ENCODE results near the gene HOXD12.

The HOXD12 gene

GRCh38 chr2:176140513-176141317 is 41.1 kb downstream of the HOXD12 start:
- peak; percentile 72 to 92 for DNase-seq (ENCODE audit: low read depth in 1 of 2, low spot score in 1 of 2)
- no peak for TF ChIP-seq JUND (IDR thresholded peaks at IDR 0.05; ENCODE audit: low read depth)
- in situ Hi-C loops (cut with HindIII; ENCODE audit: low pct_unique_long_range_greater_than_20kb, low sequenced_read_pairs), result no loop called here

GRCh38 chr2:176142281-176142680 is 42.7 kb downstream of the HOXD12 start:
- in situ Hi-C loops (cut with HindIII; ENCODE audit: low pct_unique_long_range_greater_than_20kb, low sequenced_read_pairs), result no loop called here
- TF ChIP-seq JUND (IDR thresholded peaks at IDR 0.05; ENCODE audit: low read depth), result no peak
- DNase-seq (ENCODE audit: low read depth in 1 of 2, low spot score in 1 of 2), result no peak

GRCh38 chr2:176145085-176145969 is 45.7 kb downstream of the HOXD12 start:
- TF ChIP-seq JUND (IDR thresholded peaks at IDR 0.05; ENCODE audit: low read depth), result no peak
- in situ Hi-C loops (cut with HindIII; ENCODE audit: low pct_unique_long_range_greater_than_20kb, low sequenced_read_pairs), result no loop called here
- DNase-seq (ENCODE audit: low read depth in 1 of 2, low spot score in 1 of 2), result no peak

GRCh38 chr2:176146101-176146500 is 46.5 kb downstream of the HOXD12 start:
- no peak for DNase-seq (ENCODE audit: low read depth in 1 of 2, low spot score in 1 of 2)
- in situ Hi-C loops (cut with HindIII; ENCODE audit: low pct_unique_long_range_greater_than_20kb, low sequenced_read_pairs), result no loop called here
- TF ChIP-seq JUND (IDR thresholded peaks at IDR 0.05; ENCODE audit: low read depth), result no peak

GRCh38 chr2:176146645-176147044 is 47.0 kb downstream of the HOXD12 start:
- TF ChIP-seq JUND (IDR thresholded peaks at IDR 0.05; ENCODE audit: low read depth), result no peak
- in situ Hi-C loops (cut with HindIII; ENCODE audit: low pct_unique_long_range_greater_than_20kb, low sequenced_read_pairs), result no loop called here
- no peak for DNase-seq (ENCODE audit: low read depth in 1 of 2, low spot score in 1 of 2)

- no peak for TF ChIP-seq JUND (IDR thresholded peaks at IDR 0.05; ENCODE audit: low read depth)
- DNase-seq (ENCODE audit: low read depth in 1 of 2, low spot score in 1 of 2), result no peak
- in situ Hi-C loops (cut with HindIII; ENCODE audit: low pct_unique_long_range_greater_than_20kb, low sequenced_read_pairs), result no loop called here
These were observed 47.7 kb downstream of the HOXD12 start for GRCh38 chr2:176147210-176147799.

GRCh38 chr2:176147800-176148496 is 48.4 kb downstream of the HOXD12 start:
- no peak for TF ChIP-seq JUND (IDR thresholded peaks at IDR 0.05; ENCODE audit: low read depth)
- no peak for DNase-seq (ENCODE audit: low read depth in 1 of 2, low spot score in 1 of 2)
- in situ Hi-C loops (cut with HindIII; ENCODE audit: low pct_unique_long_range_greater_than_20kb, low sequenced_read_pairs), result no loop called here

GRCh38 chr2:176148751-176149421 is 49.3 kb downstream of the HOXD12 start:
- no peak for TF ChIP-seq JUND (IDR thresholded peaks at IDR 0.05; ENCODE audit: low read depth)
- in situ Hi-C loops (cut with HindIII; ENCODE audit: low pct_unique_long_range_greater_than_20kb, low sequenced_read_pairs), result no loop called here
- DNase-seq (ENCODE audit: low read depth in 1 of 2, low spot score in 1 of 2), result no peak

GRCh38 chr2:176149481-176149938 is 49.9 kb downstream of the HOXD12 start:
- TF ChIP-seq JUND (IDR thresholded peaks at IDR 0.05; ENCODE audit: low read depth), result no peak
- no peak for DNase-seq (ENCODE audit: low read depth in 1 of 2, low spot score in 1 of 2)
- in situ Hi-C loops (cut with HindIII; ENCODE audit: low pct_unique_long_range_greater_than_20kb, low sequenced_read_pairs), result no loop called here

GRCh38 chr2:176149939-176150583 is 50.5 kb downstream of the HOXD12 start:
- TF ChIP-seq JUND (IDR thresholded peaks at IDR 0.05; ENCODE audit: low read depth), result no peak
- DNase-seq (ENCODE audit: low read depth in 1 of 2, low spot score in 1 of 2), result no peak
- in situ Hi-C loops (cut with HindIII; ENCODE audit: low pct_unique_long_range_greater_than_20kb, low sequenced_read_pairs), result no loop called here

All from T47D (cell line).